Keratinocyte (primary cell): ENCODE results near the gene DHFR.

Source experiments
- CTCF ChIP-seq, 3 experiments: IDR thresholded peaks in 1 of 3; conservative IDR thresholded peaks in 1 of 3; optimal IDR thresholded peaks in 1 of 3; 2 replicates in 2 of 3; 3 replicates in 1 of 3; pipeline versions ENCODE3 to v1.5.1; 2011; ENCODE audit warnings: low read length in 3 of 3, mild to moderate bottlenecking in 3 of 3, moderate library complexity in 2 of 3, control low read depth in 1 of 3, inconsistent platforms in 1 of 3; ENCODE audit not compliant: insufficient read depth in 2 of 3; ENCODE audit errors: extremely low read depth in 1 of 3
- EZH2 ChIP-seq: IDR thresholded peaks from one replicate; pipeline ENCODE4 v1.6.1; 2012; ENCODE audit warnings: inconsistent platforms, mild to moderate bottlenecking, low read length, moderate library complexity

GRCh38 chr5:80592761-80593160 lies 62.0 kb downstream of the DHFR start:
- no peak for TF ChIP-seq CTCF (optimal IDR thresholded peaks at IDR 0.05 in 1 of 3, IDR thresholded peaks at IDR 0.05 in 1 of 3, conservative IDR thresholded peaks at IDR 0.05 in 1 of 3; ENCODE audit: extremely low read depth in 1 of 3, insufficient read depth in 2 of 3, low read length in 3 of 3)
- no peak for TF ChIP-seq EZH2
